HG03460 (cell line): Measurements from ENCODE around the gene TBC1D22A.

Source experiments
- ATAC-seq: cut with Tn5 transposase; IDR thresholded peaks from one replicate; pipeline ENCODE4 v1.9.1; 2021; ENCODE audit not compliant: unreplicated experiment

The TBC1D22A gene

DNA sequence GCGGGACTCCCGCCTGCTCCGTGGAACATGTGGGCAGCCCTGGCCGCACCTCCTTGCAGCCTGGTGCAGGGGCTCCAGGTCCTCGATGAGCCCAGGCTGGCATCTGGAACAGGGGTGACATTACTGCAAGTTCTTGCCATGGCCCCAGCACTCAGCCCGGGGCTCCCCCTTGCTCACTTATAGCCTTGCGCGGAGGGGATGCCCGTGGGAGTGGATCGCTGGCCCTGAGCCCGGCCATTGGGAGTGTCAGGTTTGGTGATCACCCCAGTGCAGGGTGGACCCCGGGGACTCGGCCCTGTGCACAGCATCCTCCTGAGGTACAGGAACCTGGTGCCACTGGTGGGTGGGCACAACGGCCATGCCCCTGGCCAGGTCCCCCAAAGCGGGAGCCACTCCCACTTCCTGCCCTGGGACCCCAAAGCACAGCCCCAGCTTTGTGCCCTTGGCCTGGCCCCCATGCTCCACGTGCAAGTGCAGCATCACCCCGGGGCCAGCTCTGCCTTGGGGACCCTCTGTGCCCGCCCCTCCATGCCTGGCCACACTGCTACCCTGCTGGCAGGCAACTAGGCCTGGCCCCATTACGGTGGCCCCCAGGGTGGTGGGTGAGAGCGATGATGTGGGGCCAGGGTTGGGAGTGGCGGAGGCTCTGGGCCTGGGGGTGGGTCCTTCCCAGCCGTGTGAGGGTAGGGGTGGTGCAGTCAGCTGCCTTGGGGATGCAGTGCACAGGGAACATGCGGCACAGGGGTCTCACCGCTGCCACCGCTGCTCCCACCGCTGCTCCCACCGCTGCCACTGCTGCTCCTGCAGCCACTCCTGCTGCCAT is 439.8 kb downstream of the TBC1D22A start:
- ATAC-seq = no peak

DNA sequence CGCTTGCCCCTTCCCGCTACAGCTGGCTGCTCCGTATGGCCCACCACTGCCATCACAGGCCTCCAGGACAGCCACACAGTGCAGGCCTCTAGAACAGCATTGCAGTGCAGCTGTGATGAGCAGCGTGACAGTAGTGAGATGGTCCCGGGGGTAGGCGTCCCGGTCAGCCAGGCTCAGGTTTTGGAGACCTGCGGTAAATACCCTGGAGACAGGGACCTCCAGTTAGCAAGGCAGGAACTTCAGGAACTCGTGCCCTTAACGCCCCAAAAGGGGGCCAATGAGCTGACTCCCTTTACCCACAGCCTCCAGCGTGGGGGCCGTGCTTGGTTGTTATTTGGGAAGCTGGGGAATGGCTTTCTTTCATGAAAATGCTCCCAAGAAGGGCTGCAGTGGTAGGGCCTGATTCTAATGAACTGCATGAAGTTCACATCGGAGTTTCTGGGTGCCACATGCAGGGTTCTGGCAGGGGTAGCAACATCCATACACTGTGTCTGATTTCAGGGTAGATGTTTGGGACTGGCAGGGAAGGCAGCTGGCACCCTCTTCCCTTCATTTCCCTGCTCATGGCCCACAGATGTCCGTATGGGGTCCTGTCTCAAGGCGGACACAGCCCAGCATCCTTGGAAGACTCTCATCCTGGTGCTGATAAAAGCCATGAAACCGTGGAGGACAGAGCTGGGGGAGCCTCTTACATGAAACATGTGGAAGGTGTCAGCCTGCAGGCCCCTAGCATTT is 440.5 kb downstream of the TBC1D22A start:
- no peak for ATAC-seq

GRCh38 chr22:47203554-47203991 is 441.1 kb downstream of the TBC1D22A start:
- no peak for ATAC-seq

DNA sequence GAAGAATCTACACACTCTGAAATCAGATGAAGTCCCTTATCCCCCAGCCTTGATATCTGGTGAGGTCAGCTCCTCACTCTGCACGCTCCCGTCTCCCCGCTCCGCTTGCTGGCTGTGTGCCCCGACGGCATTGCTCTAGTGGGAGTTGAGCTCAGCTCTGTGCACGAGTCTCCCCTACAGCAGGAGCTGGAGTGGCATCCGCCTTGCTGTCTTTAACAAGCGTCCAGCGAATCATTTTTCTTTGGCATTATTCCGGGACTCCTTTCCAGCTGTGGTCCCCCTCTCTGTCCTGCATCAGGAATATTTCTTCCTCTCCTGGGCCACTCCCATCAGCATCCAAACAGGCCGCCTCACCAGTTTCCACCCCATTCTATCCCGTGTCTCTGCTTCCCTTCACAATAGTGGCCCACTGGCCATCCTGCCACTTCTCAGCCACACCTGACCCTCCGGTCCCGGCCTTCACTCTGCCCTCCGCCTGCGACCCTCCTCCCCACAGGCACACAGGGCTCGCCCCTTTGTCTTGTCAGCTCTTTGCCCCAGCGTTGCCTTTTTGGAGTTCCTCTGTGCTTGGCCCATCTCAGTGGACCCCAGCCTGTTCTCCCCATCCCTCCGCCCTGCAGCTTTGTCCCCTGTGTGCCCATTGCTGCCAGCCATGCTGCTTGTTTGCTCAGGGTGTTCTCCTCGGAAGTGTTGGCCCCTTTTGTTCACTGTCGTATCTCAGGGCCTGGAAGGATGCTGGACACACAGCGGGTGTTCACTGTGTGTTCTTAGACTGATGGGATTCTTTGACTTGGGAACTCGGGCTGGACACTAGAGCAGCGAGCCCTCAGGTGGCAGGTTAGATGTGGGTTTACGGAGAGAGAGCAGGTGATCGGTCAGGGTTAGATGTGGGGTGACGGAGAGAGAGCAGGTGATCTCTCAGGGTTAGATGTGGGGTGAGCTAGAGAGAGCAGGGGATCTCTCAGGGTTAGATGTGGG is 441.8 kb downstream of the TBC1D22A start:
- ATAC-seq = no peak

- no peak for ATAC-seq
Observed at GRCh38 chr22:47205081-47205491, 442.6 kb downstream of the TBC1D22A start.

GRCh38 chr22:47205554-47205953 is 443.1 kb downstream of the TBC1D22A start:
- no peak for ATAC-seq

- ATAC-seq = no peak
Observed at GRCh38 chr22:47206164-47206563, 443.7 kb downstream of the TBC1D22A start.

- no peak for ATAC-seq
Observed at GRCh38 chr22:47206666-47207218, 444.3 kb downstream of the TBC1D22A start.

DNA sequence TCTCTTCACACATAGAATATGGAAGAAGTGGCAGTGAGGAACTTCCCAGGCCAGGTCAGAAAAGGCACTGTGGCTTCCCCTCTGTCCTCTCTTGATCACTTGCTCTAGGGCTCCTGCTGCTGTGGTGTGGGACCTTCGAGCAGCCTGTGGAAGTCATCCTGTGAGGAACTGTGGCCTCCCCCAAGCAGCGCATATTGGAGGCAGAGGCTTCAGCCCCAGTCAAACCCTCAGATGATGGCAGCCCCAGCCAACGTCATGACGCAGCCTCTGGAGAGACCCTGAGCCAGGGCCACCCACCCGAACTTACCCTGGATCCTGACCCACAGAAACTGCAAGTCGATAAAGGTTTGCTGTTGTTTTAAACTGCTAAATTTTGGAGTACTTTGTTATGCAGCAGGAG is 444.9 kb downstream of the TBC1D22A start:
- no peak for ATAC-seq

DNA sequence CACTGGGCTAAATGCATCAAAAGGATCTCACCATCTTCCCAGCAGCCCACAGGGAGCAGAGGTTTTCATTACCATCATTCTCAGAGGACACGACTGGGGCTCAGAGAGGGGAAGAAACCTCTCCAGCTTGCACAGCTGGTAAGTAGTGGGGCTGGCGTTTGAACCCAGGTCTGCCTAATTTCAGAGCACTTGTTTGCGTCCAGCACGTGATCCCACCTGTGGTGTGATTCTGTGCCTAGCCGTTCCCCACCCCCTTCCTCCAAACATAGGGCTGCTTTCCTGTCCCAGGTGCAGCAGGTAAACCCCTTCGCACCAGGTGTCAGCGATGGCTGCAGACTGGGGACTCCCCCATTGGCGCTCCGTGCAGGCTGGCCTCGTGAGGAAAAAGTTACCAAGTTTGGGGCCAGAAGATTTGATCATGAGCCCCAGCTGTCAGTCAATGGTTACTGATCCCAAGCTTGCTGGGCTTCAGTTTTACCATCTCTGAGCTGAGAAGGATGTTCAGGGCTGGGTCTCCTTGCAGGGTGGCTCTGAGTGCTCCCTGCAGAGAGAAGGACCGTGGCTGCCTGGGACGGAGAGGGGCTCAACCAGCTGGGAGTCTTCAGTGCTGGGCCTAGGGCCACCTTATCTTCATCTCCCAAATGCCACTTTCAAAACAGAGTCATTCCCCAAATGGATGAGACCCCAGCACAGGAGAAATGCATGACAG is 445.6 kb downstream of the TBC1D22A start:
- ATAC-seq = no peak

DNA sequence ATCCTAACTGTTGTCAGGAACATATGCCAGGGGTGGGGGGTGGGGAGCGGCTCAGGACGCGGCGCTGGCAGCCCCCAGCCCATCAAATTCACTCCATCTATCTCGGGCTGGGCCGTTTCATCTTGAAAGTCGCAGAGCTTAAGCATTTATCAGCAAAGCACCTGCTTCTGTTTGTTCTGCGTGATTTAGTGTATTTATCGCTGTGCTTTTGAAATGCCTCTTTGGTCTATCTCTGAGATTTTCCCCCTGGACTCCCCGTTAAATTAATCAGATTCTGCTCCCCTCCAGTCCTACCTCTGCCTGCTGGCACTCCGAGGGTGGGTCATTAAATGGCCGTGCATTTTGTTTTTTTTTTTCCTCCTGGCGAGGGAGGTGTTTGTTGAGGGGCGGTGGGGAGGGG is 446.2 kb downstream of the TBC1D22A start:
- no peak for ATAC-seq

DNA sequence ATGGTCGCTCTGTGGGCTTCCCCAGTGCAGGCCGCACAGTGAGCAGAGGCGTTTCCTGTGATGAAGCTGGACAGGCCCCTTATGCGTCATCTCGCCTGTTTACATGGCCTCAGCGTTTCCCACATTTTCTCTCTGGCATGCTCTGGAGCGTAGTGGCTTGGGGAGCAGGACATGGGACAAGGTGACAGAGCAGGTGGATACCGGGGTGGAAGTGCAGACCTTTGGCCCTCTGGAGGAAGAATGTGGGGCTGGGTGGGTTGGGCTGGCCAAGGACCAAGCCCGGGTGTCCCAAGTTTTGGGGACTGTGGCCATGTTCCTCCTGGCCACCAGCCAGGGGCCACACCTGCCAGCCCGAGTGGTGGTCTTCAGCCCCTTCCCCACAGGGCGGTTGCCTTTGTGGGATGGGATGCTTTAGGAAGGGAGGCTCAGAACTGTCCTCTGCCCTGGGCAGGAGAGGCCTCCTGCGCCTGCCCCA is 446.6 kb downstream of the TBC1D22A start:
- no peak for ATAC-seq

DNA sequence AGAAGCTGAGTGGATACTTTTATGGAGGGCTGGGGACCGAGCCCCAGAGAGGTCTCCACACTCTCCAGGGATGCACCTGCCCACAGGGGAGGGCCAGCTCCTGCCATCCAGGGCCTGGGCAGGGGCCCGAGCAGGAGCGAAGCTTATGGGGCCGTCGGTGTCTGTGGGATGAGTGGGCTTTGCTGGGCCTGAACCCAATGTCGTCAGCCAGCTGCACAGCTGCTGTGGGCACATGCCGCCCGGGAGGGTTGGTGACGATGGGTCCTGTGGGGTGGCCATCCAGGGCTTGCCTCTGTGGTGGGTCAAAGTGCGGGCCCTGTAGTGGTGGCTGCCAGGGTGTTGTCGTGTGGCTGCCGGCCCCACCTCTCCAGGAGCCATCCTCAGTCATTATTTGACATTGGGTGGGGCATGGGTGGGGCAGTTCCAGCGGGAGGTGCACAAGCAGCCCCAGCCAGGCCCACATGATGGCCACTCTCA is 447.1 kb downstream of the TBC1D22A start:
- ATAC-seq = no peak

DNA sequence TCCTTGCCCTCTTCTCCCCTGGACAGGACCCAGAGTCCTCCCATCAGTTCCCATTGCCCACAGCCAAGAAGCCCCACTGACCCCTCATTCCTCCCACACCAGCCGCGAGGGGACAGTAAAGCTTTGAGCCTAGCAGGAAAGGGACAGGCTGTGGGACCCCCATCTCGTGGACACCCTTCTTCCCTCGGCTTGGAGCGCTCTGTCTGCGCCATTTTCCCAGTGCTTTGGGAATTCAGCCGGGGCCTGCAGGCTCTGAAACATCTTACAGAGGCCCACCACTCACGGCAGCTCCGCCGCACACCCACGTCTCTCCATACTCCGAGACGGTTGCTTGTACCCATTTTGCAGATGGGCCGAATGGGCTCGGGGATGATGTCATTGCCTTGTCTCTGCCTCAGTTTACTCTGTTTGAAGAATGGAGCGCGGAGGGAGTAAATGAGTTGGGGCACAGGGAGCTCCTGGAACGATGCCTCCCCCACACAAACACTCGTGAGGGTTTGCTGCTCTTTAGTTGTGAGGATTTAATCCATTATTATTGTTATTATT is 447.7 kb downstream of the TBC1D22A start:
- ATAC-seq = no peak

DNA sequence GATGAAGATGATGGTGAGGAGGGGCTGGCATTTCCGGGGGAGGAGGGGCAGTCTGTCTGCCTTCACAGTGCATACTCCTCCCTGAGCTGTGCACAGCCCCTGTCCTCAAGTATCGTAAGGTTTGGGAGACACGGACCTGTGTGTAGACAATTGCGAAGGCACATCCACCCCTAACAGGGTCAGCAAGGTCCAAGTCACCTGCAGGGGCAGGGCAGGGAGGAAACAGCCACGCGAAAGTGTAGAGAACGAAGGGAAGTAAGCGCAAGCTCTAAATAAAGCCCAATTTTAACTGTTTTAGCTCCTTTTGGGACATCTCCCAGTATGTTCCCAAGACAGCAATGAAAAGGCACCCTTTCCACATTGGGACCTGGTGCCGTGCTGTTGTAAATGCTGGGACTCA is 448.2 kb downstream of the TBC1D22A start:
- ATAC-seq = no peak

GRCh38 chr22:47213571-47214230 is 451.3 kb downstream of the TBC1D22A start:
- no peak for ATAC-seq

DNA sequence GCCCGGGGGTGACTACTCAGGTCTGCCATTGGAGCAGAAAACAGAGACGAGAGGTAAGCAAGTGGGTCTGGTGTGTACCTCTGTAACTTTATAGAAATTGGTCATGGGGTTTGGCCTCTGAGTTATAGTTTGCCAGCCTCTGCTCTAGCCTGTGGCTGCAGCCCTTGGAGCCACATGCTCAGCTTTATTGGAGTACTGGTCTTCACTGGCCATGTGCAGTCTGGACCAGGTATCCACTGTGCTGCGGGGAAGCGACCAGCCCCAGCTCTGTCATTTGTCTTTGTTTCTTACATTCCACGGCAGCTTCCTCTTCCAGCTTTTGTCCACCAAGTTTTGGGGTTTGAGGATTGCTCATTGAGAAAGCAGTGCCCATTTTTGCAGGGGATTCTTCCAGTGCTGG is 453.4 kb downstream of the TBC1D22A start:
- ATAC-seq = no peak

GRCh38 chr22:47218671-47219070 is 456.2 kb downstream of the TBC1D22A start:
- ATAC-seq = no peak

- no peak for ATAC-seq
Observed at GRCh38 chr22:47219789-47220188, 457.3 kb downstream of the TBC1D22A start.
